ENCODE results near the gene ABI2. TPM values are rescaled to one million over a fixed set of nuclear protein-coding genes. Genes with fewer than 3 reads are reported as not detected.

ABI2 gene
- total RNA-seq, 1 experiment from 2014 or later: 141 TPM

DNA sequence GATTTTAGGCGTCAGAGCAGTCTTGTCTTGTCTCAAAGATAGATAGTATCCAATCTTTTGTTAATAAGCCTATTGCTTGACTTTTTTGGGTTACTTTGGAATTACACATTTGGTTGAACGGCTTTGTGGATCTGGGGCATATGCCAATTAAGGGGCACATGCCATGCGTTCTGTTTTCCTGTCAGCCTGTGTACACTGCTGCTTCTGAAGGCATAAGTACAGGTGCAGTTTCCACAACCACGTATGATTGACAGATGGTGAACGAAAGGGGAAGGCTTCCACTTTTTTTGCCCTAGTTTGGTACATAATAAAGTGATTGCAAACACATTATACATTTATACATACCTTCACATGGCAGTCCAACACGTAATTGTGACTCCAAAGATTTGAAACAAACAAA, 104.6 kb downstream of the ABI2 start:
- no peaks in the 10 kb centered on the region for H3K9me3 ChIP-seq (ENCODE audit: control insufficient read depth, low read depth, low read length)
- no peak overlapping the region for H3K23ac ChIP-seq (ENCODE audit: insufficient read length, low read depth, low read length)
- H4K8ac ChIP-seq (replicated peaks; ENCODE audit: insufficient read length, low read depth, low read length): no peak overlapping the region
- no peak overlapping the region for H4K91ac ChIP-seq (ENCODE audit: insufficient read length, low read depth, low read length)
- TF ChIP-seq, protein P1, sequence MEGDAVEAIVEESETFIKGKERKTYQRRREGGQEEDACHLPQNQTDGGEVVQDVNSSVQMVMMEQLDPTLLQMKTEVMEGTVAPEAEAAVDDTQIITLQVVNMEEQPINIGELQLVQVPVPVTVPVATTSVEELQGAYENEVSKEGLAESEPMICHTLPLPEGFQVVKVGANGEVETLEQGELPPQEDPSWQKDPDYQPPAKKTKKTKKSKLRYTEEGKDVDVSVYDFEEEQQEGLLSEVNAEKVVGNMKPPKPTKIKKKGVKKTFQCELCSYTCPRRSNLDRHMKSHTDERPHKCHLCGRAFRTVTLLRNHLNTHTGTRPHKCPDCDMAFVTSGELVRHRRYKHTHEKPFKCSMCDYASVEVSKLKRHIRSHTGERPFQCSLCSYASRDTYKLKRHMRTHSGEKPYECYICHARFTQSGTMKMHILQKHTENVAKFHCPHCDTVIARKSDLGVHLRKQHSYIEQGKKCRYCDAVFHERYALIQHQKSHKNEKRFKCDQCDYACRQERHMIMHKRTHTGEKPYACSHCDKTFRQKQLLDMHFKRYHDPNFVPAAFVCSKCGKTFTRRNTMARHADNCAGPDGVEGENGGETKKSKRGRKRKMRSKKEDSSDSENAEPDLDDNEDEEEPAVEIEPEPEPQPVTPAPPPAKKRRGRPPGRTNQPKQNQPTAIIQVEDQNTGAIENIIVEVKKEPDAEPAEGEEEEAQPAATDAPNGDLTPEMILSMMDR (conservative IDR thresholded peaks at IDR 0.05): no peak
- H3K4me1 ChIP-seq (ENCODE audit: insufficient read depth, low read length): no peaks in the 10 kb centered on the region
- H2BK5ac ChIP-seq (ENCODE audit: insufficient read length, low read length): no peak overlapping the region
- Mint-ChIP-seq H3K4me3 (no peak overlapping the region), H3K9me3 (no peaks in the 10 kb centered on the region), H3K36me3 (ENCODE audit: insufficient read depth in 1 of 3, low read depth in 3 of 3) (peaks cover 5 to 38% (median 37%) of the 10 kb centered on the region in 3 experiments; a peak in 6 of 7 replicates), H3K27me3 (ENCODE audit: low read depth) (no peaks in the 10 kb centered on the region), H3K27ac (no peak overlapping the region; a peak in 1 of 7 replicates), H3K4me1 (no peaks in the 10 kb centered on the region)
- H3K9ac ChIP-seq (ENCODE audit: extremely low read depth, insufficient read length, low read length): no peak overlapping the region
- no peaks in the 10 kb centered on the region for H3K79me2 ChIP-seq (ENCODE audit: insufficient read depth, low read length)
- no peak overlapping the region for H3K14ac ChIP-seq (ENCODE audit: insufficient read depth, low read length)
- no peak overlapping the region for H3K4me2 ChIP-seq (ENCODE audit: insufficient read depth, insufficient read length, low read length)
- no peaks in the 10 kb centered on the region for H4K20me1 ChIP-seq (ENCODE audit: control insufficient read depth, insufficient read depth, insufficient read length)
- H2BK20ac ChIP-seq (ENCODE audit: low read depth, low read length, poor library complexity, severe bottlenecking): no peak overlapping the region
- no peaks in the 10 kb centered on the region for H3K79me1 ChIP-seq (ENCODE audit: insufficient read depth, low read depth, low read length, poor library complexity, severe bottlenecking)
- H3T11ph ChIP-seq (ENCODE audit: low read length): no peak overlapping the region
- H3K4ac ChIP-seq (ENCODE audit: low read depth, low read length): no peak overlapping the region
- no peak overlapping the region for H3K27ac ChIP-seq (ENCODE audit: insufficient read length, low read depth, low read length)
- no peak overlapping the region for H2AFZ ChIP-seq (ENCODE audit: low read length)
- no peak overlapping the region for H2BK15ac ChIP-seq (ENCODE audit: low read depth, low read length)
- H2BK12ac ChIP-seq (ENCODE audit: insufficient read length, low read depth, low read length): no peak overlapping the region
- no peak for DNase-seq
- H2AK5ac ChIP-seq (ENCODE audit: insufficient read length, low read length): no peak overlapping the region
- no peak overlapping the region for H3K56ac ChIP-seq (ENCODE audit: insufficient read length, low read depth, low read length)
- H2BK120ac ChIP-seq (ENCODE audit: low read depth, low read length, poor library complexity, severe bottlenecking): no peak overlapping the region
- no CpG with 5 or more reads among the region's 6 CpGs for WGBS (ENCODE audit: extremely low coverage, insufficient read length, low lambda C conversion rate)
- no peaks in the 10 kb centered on the region for H3K23me2 ChIP-seq (ENCODE audit: insufficient read length, low read depth, low read length, poor library complexity, severe bottlenecking)
- H4K5ac ChIP-seq (ENCODE audit: insufficient read length, low read depth, low read length): no peak overlapping the region
- H3K27me3 ChIP-seq (ENCODE audit: insufficient read depth, low read length): no peaks in the 10 kb centered on the region
- no peak overlapping the region for H3K18ac ChIP-seq (ENCODE audit: insufficient read length, low read depth, low read length)
